Measurements from ENCODE around the gene KRTAP5-1. TPM values are rescaled to one million over a fixed set of nuclear protein-coding genes. Genes with fewer than 3 reads are reported as not detected.

The KRTAP5-1 gene
- polyA plus RNA-seq, 2 of the 4 experiments (the other 2 are of a cell fraction), result not detected

DNA sequence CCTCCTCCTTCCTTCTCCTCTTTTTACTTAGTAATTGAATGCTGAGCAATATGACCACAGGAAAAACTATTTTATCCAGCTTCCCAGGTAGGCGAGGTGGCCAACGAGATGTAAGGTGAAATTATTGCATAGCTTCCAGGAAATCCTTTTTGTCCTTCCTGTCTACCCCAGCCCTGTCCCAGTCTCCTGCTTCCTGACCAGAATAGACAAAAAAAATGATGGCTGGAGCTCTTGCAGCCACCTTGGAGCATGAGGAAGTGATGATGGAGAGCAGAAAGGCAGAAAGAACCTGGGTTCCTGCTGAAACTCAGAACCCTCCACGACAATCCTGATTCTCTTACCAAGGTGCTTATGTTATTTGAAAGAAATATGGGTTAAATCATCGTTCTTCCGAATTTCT is 46.9 kb downstream of the KRTAP5-1 start:
- Histone ChIP-seq H3K4me1 (no peaks in the 10 kb centered on the region), H3K9me3 (no peaks in the 10 kb centered on the region), H3K4me2 (no peak overlapping the region), H3K27ac (no peak overlapping the region), H3K4me3 (no peak overlapping the region)
- no peak for DNase-seq (ENCODE audit: low read depth in 1 of 2, low spot score in 1 of 2)
- ChIA-PET CTCF (interaction anchor here (1.3 to 15.0 kb wide), 3 partner anchors 8 to 57 kb away, joined by 3 to 719 read pairs (median 34); partner anchors contain the start of gene DUSP8), POLR2A (no interaction called here)
- TF ChIP-seq HOXB5 (CRISPR knock-in tag; IDR thresholded peaks at IDR 0.05), result no peak
- no peak for TF ChIP-seq TFCP2L1 (CRISPR knock-in tag; IDR thresholded peaks at IDR 0.05)
- no peak for TF ChIP-seq SMC3 (IDR thresholded peaks at IDR 0.05)
- TF ChIP-seq, protein P1, sequence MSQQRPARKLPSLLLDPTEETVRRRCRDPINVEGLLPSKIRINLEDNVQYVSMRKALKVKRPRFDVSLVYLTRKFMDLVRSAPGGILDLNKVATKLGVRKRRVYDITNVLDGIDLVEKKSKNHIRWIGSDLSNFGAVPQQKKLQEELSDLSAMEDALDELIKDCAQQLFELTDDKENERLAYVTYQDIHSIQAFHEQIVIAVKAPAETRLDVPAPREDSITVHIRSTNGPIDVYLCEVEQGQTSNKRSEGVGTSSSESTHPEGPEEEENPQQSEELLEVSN (IDR thresholded peaks at IDR 0.05; ENCODE audit: borderline replicate concordance, low read depth), result no peak
- TF ChIP-seq CBX2 (IDR thresholded peaks at IDR 0.05; ENCODE audit: borderline replicate concordance, low read depth), result no peak
- TF ChIP-seq PHF8 (IDR thresholded peaks at IDR 0.05; ENCODE audit: borderline replicate concordance, low read depth), result no peak
- TF ChIP-seq ZC3H11A (IDR thresholded peaks at IDR 0.05), result no peak
- no peak for TF ChIP-seq NFE2L2 (conservative IDR thresholded peaks at IDR 0.05; ENCODE audit: low read length)
- no peak for TF ChIP-seq JUNB (IDR thresholded peaks at IDR 0.05)
- 28% methylated on average over 5 of the region's 5 CpGs for WGBS (ENCODE audit: missing lambda C conversion rate)
- no peak for FAIRE-seq
- ATAC-seq, result no peak

DNA sequence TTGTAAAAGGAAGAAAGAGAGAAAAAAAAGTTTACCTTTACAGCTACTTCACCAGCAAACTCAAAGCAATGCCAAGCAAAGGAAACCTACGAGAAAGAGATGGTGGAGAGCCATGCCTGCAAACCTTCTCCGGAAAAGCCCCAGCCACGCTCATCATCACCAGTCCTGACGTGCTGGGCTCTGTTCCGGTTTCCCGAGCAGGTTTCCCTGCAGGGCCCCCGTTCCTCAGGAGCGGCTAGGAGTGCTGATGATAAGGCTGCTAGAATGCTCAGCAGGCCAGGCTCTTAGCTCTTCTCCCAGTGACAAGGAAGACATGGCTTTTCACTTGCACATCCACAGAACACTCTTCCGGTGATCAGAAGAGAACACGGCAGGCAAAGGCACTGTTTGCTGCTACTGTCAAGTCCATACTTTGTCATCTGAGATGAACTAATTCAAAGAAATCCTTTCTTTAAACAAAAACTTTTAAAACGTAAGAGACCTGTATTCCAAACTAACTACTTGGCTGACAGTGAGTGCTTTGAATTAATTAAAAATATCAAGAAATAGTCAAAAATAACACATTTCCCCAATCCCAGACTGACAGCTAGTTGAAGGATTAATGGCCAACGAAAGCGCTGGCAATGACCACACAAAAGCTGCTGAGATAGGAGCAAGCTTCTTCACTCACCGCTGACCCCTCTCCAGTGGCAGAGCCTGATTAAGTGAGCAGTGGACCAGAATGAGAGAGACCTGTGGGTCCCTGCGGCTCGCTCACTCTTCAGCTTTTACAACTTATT is 48.8 kb downstream of the KRTAP5-1 start:
- no peak overlapping the region for H3K4me2 ChIP-seq
- 90% methylated on average over 16 of the region's 16 CpGs for WGBS (ENCODE audit: missing lambda C conversion rate)
- FAIRE-seq (no peak), ATAC-seq (no peak), DNase-seq (ENCODE audit: low read depth in 1 of 2, low spot score in 1 of 2) (no peak)
- ChIA-PET CTCF (interaction anchor here (0.6 to 15.0 kb wide), 5 partner anchors 10 to 615 kb away, joined by 3 to 719 read pairs (median 5); partner anchors contain the start of gene DUSP8), POLR2A (interaction anchor here (0.6 kb wide), 1 partner anchor 273 kb away, joined by 3 read pairs; no protein-coding TSS in a partner anchor)
- no peak overlapping the region for H3K27ac ChIP-seq
- no peaks in the 10 kb centered on the region for H3K4me1 ChIP-seq
- H3K4me3 ChIP-seq, result no peak overlapping the region
- H3K9me3 ChIP-seq, result no peaks in the 10 kb centered on the region
- TF ChIP-seq RFX5 (IDR thresholded peaks at IDR 0.05) (no peak), ZSCAN20 (CRISPR knock-in tag; IDR thresholded peaks at IDR 0.05) (no peak), CHD2 (IDR thresholded peaks at IDR 0.05; ENCODE audit: low read length, partially characterized antibody) (no peak), GATA3 (IDR thresholded peaks at IDR 0.05; ENCODE audit: borderline replicate concordance) (no peak), ZFP36 (IDR thresholded peaks at IDR 0.05; ENCODE audit: borderline replicate concordance, partially characterized antibody) (no peak), NR3C1 (IDR thresholded peaks at IDR 0.05) (no peak), JUNB (IDR thresholded peaks at IDR 0.05) (no peak)

DNA sequence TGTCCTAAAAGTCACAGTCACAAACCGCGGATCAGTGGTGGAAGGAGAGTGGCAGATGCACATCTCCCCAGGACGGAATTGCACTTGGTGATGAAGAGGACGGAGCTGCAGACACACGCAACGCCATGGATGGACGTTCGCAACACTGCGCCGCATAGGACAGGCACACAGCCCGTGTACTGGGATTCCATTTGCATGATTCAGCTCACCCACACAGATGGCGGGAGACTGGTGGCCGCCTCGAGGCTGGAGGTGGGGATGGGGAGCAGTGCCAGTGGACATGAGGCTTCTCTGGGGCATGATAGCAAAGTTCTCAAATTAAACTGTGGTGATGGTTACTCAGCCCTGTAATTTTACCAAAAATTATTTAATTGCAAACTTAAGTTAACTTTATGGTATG is 50.4 kb downstream of the KRTAP5-1 start:
- DNase-seq (ENCODE audit: low read depth in 1 of 2, low spot score in 1 of 2) (no peak), ATAC-seq (no peak), FAIRE-seq (no peak)
- Histone ChIP-seq H3K27ac (no peak overlapping the region), H3K4me3 (no peak overlapping the region), H3K4me2 (no peak overlapping the region), H3K4me1 (no peaks in the 10 kb centered on the region), H3K9me3 (no peaks in the 10 kb centered on the region)
- TF ChIP-seq, protein P2, sequence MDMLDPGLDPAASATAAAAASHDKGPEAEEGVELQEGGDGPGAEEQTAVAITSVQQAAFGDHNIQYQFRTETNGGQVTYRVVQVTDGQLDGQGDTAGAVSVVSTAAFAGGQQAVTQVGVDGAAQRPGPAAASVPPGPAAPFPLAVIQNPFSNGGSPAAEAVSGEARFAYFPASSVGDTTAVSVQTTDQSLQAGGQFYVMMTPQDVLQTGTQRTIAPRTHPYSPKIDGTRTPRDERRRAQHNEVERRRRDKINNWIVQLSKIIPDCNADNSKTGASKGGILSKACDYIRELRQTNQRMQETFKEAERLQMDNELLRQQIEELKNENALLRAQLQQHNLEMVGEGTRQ (IDR thresholded peaks at IDR 0.05), result no peak
- TF ChIP-seq ZSCAN20 (CRISPR knock-in tag; IDR thresholded peaks at IDR 0.05) (no peak), CEBPB (IDR thresholded peaks at IDR 0.05) (no peak), EHF (CRISPR knock-in tag; IDR thresholded peaks at IDR 0.05) (no peak), CBX2 (IDR thresholded peaks at IDR 0.05; ENCODE audit: borderline replicate concordance, low read depth) (no peak), NPAS2 (CRISPR knock-in tag; IDR thresholded peaks at IDR 0.05; ENCODE audit: borderline replicate concordance) (no peak), SREBF2 (IDR thresholded peaks at IDR 0.05) (no peak), PHF8 (IDR thresholded peaks at IDR 0.05; ENCODE audit: borderline replicate concordance, low read depth) (no peak), HOXA7 (CRISPR knock-in tag; IDR thresholded peaks at IDR 0.05) (no peak), POLR2A (IDR thresholded peaks at IDR 0.05; ENCODE audit: low read length) (no peak), HOXB5 (CRISPR knock-in tag; IDR thresholded peaks at IDR 0.05) (no peak), ESRRA (IDR thresholded peaks at IDR 0.05; ENCODE audit: borderline replicate concordance, low read length) (no peak), KDM5A (IDR thresholded peaks at IDR 0.05) (no peak)
- TF ChIP-seq, protein P3, sequence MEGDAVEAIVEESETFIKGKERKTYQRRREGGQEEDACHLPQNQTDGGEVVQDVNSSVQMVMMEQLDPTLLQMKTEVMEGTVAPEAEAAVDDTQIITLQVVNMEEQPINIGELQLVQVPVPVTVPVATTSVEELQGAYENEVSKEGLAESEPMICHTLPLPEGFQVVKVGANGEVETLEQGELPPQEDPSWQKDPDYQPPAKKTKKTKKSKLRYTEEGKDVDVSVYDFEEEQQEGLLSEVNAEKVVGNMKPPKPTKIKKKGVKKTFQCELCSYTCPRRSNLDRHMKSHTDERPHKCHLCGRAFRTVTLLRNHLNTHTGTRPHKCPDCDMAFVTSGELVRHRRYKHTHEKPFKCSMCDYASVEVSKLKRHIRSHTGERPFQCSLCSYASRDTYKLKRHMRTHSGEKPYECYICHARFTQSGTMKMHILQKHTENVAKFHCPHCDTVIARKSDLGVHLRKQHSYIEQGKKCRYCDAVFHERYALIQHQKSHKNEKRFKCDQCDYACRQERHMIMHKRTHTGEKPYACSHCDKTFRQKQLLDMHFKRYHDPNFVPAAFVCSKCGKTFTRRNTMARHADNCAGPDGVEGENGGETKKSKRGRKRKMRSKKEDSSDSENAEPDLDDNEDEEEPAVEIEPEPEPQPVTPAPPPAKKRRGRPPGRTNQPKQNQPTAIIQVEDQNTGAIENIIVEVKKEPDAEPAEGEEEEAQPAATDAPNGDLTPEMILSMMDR (IDR thresholded peaks at IDR 0.05), result no peak
- TF ChIP-seq, protein P4, sequence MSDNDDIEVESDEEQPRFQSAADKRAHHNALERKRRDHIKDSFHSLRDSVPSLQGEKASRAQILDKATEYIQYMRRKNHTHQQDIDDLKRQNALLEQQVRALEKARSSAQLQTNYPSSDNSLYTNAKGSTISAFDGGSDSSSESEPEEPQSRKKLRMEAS (IDR thresholded peaks at IDR 0.05), result no peak
- 77% methylated on average over 14 of the region's 14 CpGs for WGBS (ENCODE audit: missing lambda C conversion rate)
- ChIA-PET POLR2A (no interaction called here), CTCF (interaction anchor here (0.7 to 4.7 kb wide), 3 partner anchors 12 to 40 kb away, joined by 3 to 34 read pairs (median 5); no protein-coding TSS in a partner anchor)

All from A549 (cell line).